IMR-90 (cell line): Measurements from ENCODE around the gene BAHD1. TPM values are rescaled to one million over a fixed set of nuclear protein-coding genes. Genes with fewer than 3 reads are reported as not detected.

Experiments
- ATAC-seq: fragments of 200-7000 bp; cut with Tn5 transposase; 2 replicates; pipeline ENCODE4 v1.9.1; 2020; ENCODE audit warnings: low read depth, mild to moderate bottlenecking, moderate library complexity
- BruUV-seq: library from RNA; stranded (reverse); fragments of 400-500 nt; replicated peaks from 2 replicates; lab custom pipeline; 2021; lab: Mats Ljungman, UMichigan
- CTCF ChIA-PET: fragments of 300-600 bp; formaldehyde crosslinking; extraction: SDS; loops from one replicate; lab custom pipeline; 2021; ENCODE audit warnings: antibody characterized with exemption; lab: Yijun Ruan, JAX
- POLR2A ChIA-PET: fragments of 300-600 bp; sonication (Branson Sonifier 250); formaldehyde crosslinking; loops from one replicate; lab custom pipeline; 2022; ENCODE audit warnings: antibody characterized with exemption; ENCODE audit not compliant: unreplicated experiment; lab: Charles Lee
- DNase-seq: peaks from one replicate; pipeline ENCODE4 v3.0.0; 2013
- H2AFZ ChIP-seq: replicated peaks from 2 replicates; pipeline ENCODE3; 2013; ENCODE audit warnings: low read length, mild to moderate bottlenecking; ENCODE audit not compliant: poor library complexity
- H2AK5ac ChIP-seq: 2 replicates; pipeline ENCODE4 v1.6.1; 2013; ENCODE audit warnings: low read depth, low read length, inconsistent platforms
- H2AK9ac ChIP-seq: replicated peaks from 2 replicates; pipeline ENCODE3; 2013; ENCODE audit warnings: mild to moderate bottlenecking, low read depth, low read length, moderate library complexity; ENCODE audit not compliant: poor library complexity
- H2BK120ac ChIP-seq: 2 replicates; pipeline ENCODE4 v1.6.1; 2013; ENCODE audit warnings: low read depth, low read length, inconsistent platforms
- H2BK15ac ChIP-seq: 3 replicates; pipeline ENCODE4 v1.6.1; 2013; ENCODE audit warnings: low read depth, low read length, inconsistent platforms
- H2BK20ac ChIP-seq: 2 replicates; pipeline ENCODE4 v1.6.1; 2013; ENCODE audit warnings: low read depth, mild to moderate bottlenecking, inconsistent platforms, low read length, moderate library complexity
- H2BK5ac ChIP-seq: 2 replicates; pipeline ENCODE4 v1.6.1; 2013; ENCODE audit warnings: mild to moderate bottlenecking, low read depth, low read length, inconsistent platforms; ENCODE audit not compliant: poor library complexity, severe bottlenecking
- H3K14ac ChIP-seq: replicated peaks from 2 replicates; pipeline ENCODE4 v1.6.1; 2013; ENCODE audit warnings: low read depth, low read length, inconsistent platforms
- H3K18ac ChIP-seq: 2 replicates; pipeline ENCODE4 v1.6.1; 2013; ENCODE audit warnings: low read depth, low read length, control low read depth
- H3K23ac ChIP-seq: 2 replicates; pipeline ENCODE4 v1.6.1; 2013; ENCODE audit warnings: low read depth, low read length, inconsistent platforms
- H3K27ac ChIP-seq: 2 replicates; pipeline ENCODE4 v1.5.1; 2013; ENCODE audit warnings: mild to moderate bottlenecking, control low read depth, low read length; ENCODE audit not compliant: insufficient read depth
- H3K27me3 ChIP-seq: 2 replicates; pipeline ENCODE4 v1.6.1; 2013; ENCODE audit warnings: low read length; ENCODE audit not compliant: control insufficient read depth, insufficient read depth
- H3K36me3 ChIP-seq: 2 replicates; pipeline ENCODE4 v1.6.1; 2013; ENCODE audit warnings: low read length, mixed read lengths; ENCODE audit not compliant: control insufficient read depth, insufficient read depth
- H3K4ac ChIP-seq: 2 replicates; pipeline ENCODE4 v1.6.1; 2013; ENCODE audit warnings: low read depth, low read length, inconsistent platforms
- H3K4me1 ChIP-seq: 2 replicates; pipeline ENCODE4 v1.6.1; 2013; ENCODE audit warnings: low read length, mixed read lengths; ENCODE audit not compliant: control insufficient read depth, insufficient read depth
- H3K4me2 ChIP-seq: 2 replicates; pipeline ENCODE4 v1.6.1; 2013; ENCODE audit warnings: low read depth, mild to moderate bottlenecking, control low read depth, low read length, moderate library complexity
- H3K4me3 ChIP-seq: 2 replicates; pipeline ENCODE4 v1.5.1; 2013; ENCODE audit warnings: low read depth, mild to moderate bottlenecking, control low read depth, low read length, moderate library complexity; ENCODE audit not compliant: insufficient read depth
- H3K56ac ChIP-seq: 2 replicates; pipeline ENCODE4 v1.6.1; 2013; ENCODE audit warnings: low read length, inconsistent platforms; ENCODE audit not compliant: insufficient read depth; ENCODE audit errors: extremely low read depth
- H3K79me1 ChIP-seq, 2 experiments: 2 replicates each; pipeline ENCODE4 v1.6.1; 2013; ENCODE audit warnings: low read length in 2 of 2, inconsistent platforms in 1 of 2, low read depth in 1 of 2
- H3K9ac ChIP-seq: 2 replicates; pipeline ENCODE4 v1.6.1; 2013; ENCODE audit warnings: low read depth, low read length, control low read depth
- H3K9me1 ChIP-seq: 2 replicates; pipeline ENCODE4 v1.6.1; 2013; ENCODE audit warnings: low read length, inconsistent platforms; ENCODE audit not compliant: insufficient read depth
- H3K9me3 ChIP-seq: 2 replicates; pipeline ENCODE4 v1.6.1; 2013; ENCODE audit warnings: low read length; ENCODE audit not compliant: control insufficient read depth, insufficient read depth
- H4K20me1 ChIP-seq: 2 replicates; pipeline ENCODE4 v1.6.1; 2013; ENCODE audit warnings: low read length, inconsistent platforms; ENCODE audit not compliant: insufficient read depth
- H4K5ac ChIP-seq: 2 replicates; pipeline ENCODE4 v1.6.1; 2013; ENCODE audit warnings: mild to moderate bottlenecking, low read depth, low read length, control low read depth
- H4K8ac ChIP-seq, 2 experiments: 2 replicates each; pipeline ENCODE4 v1.6.1; 2013; ENCODE audit warnings: low read depth in 2 of 2, low read length in 2 of 2, control low read depth in 1 of 2, inconsistent platforms in 1 of 2
- H4K91ac ChIP-seq: 2 replicates; pipeline ENCODE4 v1.6.1; 2013; ENCODE audit warnings: low read depth, low read length, inconsistent platforms; ENCODE audit not compliant: insufficient read depth
- CTCF ChIP-seq: conservative IDR thresholded peaks from 2 replicates; pipeline ENCODE4 v1.5.1; 2012; ENCODE audit warnings: mild to moderate bottlenecking, low read depth, low read length, improper control_type of control experiment
- ELK1 ChIP-seq: fragments of 150-350 bp; IDR thresholded peaks from 2 replicates; pipeline ENCODE4 v1.6.1; 2016; ENCODE audit warnings: low read depth, mild to moderate bottlenecking, low read length, moderate library complexity, borderline replicate concordance
- FOS ChIP-seq: fragments of 150-350 bp; IDR thresholded peaks from 2 replicates; pipeline ENCODE4 v1.6.1; 2016; ENCODE audit warnings: low read depth, low read length
- MAFK ChIP-seq: IDR thresholded peaks from 2 replicates; pipeline ENCODE4 v1.6.1; 2012; ENCODE audit warnings: low read depth, low read length, improper control_type of control experiment
- MAZ ChIP-seq: IDR thresholded peaks from 2 replicates; pipeline ENCODE4 v1.6.1; 2012; ENCODE audit warnings: low read depth, mild to moderate bottlenecking, low read length, improper control_type of control experiment, moderate library complexity, borderline replicate concordance
- NFE2L2 ChIP-seq: fragments of 150-350 bp; IDR thresholded peaks from 2 replicates; pipeline ENCODE4 v1.6.1; 2016; ENCODE audit warnings: low read depth, mild to moderate bottlenecking, low read length
- RCOR1 ChIP-seq: IDR thresholded peaks from 2 replicates; pipeline ENCODE4 v1.6.1; 2012; ENCODE audit warnings: mild to moderate bottlenecking, low read length, improper control_type of control experiment; ENCODE audit not compliant: insufficient replicate concordance
- RFX5 ChIP-seq: IDR thresholded peaks from 2 replicates; pipeline ENCODE4 v1.8.0; 2012; ENCODE audit warnings: low read depth, mild to moderate bottlenecking, low read length, moderate library complexity
- SMC3 ChIP-seq: fragments of 150-350 bp; IDR thresholded peaks from 2 replicates; pipeline ENCODE4 v1.6.1; 2016; ENCODE audit warnings: low read depth, mild to moderate bottlenecking, antibody characterized with exemption, low read length, moderate library complexity
- WGBS, 2 experiments: methylation state at CpG; one replicate each; pipeline versions ENCODE4 v1.1.5 to v1.1.7; 2013; ENCODE audit warnings: missing lambda C conversion rate in 2 of 2; ENCODE audit not compliant: insufficient read length in 1 of 2; ENCODE audit errors: extremely low coverage in 2 of 2; 5-methylcytosine and 5-hydroxymethylcytosine counted together
- dilution Hi-C: fragments of 300-500 bp; cut with HindIII; formaldehyde crosslinking; loops from one replicate; pipeline ENCODE4 v1.14.3; 2018; ENCODE audit warnings: low sequenced_read_pairs; ENCODE audit not compliant: unreplicated experiment
- in situ Hi-C: fragments of 300-500 bp; cut with MboI; formaldehyde crosslinking; loops from 3 replicates; pipeline ENCODE4 v1.14.3; 2019; ENCODE audit warnings: low sequenced_read_pairs, inconsistent platforms, mixed read lengths
- intact Hi-C: fragments of 100-400 bp; cut with micrococcal nuclease; formaldehyde crosslinking; loops from 2 replicates; pipeline ENCODE4 v1.10.0; 2022
- polyA plus RNA-seq, 3 experiments: library from polyadenylated mRNA; depleted of rRNA; stranded (reverse); fragments of >200 nt; gene quantifications; 2 replicates each; pipeline ENCODE4 v1.2.3, GENCODE V29; 2012; ENCODE audit warnings: low replicate concordance in 1 of 3
- total RNA-seq: library from RNA; depleted of rRNA; stranded (reverse); fragments of >200 nt; gene quantifications from 2 replicates; pipeline ENCODE4 v1.2.3, GENCODE V29; 2012

Gene BAHD1
- total and polyA plus RNA-seq, 2 of the 4 experiments (the other 2 are of a cell fraction) = 3.0 to 8.7 TPM

GRCh38 chr15:40468898-40469331, 28.2 kb downstream of the BAHD1 start:
- H3K18ac ChIP-seq = no peak overlapping the region
- intact Hi-C loops = no loop called here
- DNase-seq (no peak), ATAC-seq (no peak)
- H3K56ac ChIP-seq = no peak overlapping the region
- no peaks in the 10 kb centered on the region for H3K27me3 ChIP-seq
- no peak overlapping the region for H2AFZ ChIP-seq
- H2BK5ac ChIP-seq = no peak overlapping the region
- peaks cover 12% of the 10 kb centered on the region for H3K4me1 ChIP-seq
- no peak overlapping the region for H3K4me3 ChIP-seq
- in situ Hi-C loops = no loop called here
- no peak overlapping the region for H4K8ac ChIP-seq
- no peak overlapping the region for H3K14ac ChIP-seq
- H3K9ac ChIP-seq = no peak overlapping the region
- no peak overlapping the region for H3K27ac ChIP-seq
- dilution Hi-C loops = no loop called here
- H3K23ac ChIP-seq = no peak overlapping the region
- H2AK9ac ChIP-seq = no peak overlapping the region
- H3K79me1 ChIP-seq = peaks cover 6 to 22% of the 10 kb centered on the region in 2 experiments; a peak in 3 of 4 replicates
- no peak overlapping the region for H3K4me2 ChIP-seq
- no peak overlapping the region for H2AK5ac ChIP-seq
- no peak overlapping the region for H4K5ac ChIP-seq
- no TSS peak for BruUV-seq
- no peak overlapping the region for H3K4ac ChIP-seq
- ChIA-PET CTCF (no interaction called here), POLR2A (no interaction called here)
- H3K9me3 ChIP-seq = no peaks in the 10 kb centered on the region
- H2BK20ac ChIP-seq = no peak overlapping the region
- 100% methylated on average over 1 of the region's 4 CpGs; no CpG with 5 or more reads in 1 of the 2 experiments for WGBS, 2 experiments
- H3K9me1 ChIP-seq = peaks cover 16% of the 10 kb centered on the region
- H2BK15ac ChIP-seq = no peak overlapping the region
- H2BK120ac ChIP-seq = no peak overlapping the region
- peaks cover 33% of the 10 kb centered on the region for H3K36me3 ChIP-seq
- peaks cover 4% of the 10 kb centered on the region; the same call in 1 of the 2 replicates for H4K20me1 ChIP-seq
- H4K91ac ChIP-seq = no peak overlapping the region
- TF ChIP-seq CTCF (no peak), RFX5 (no peak), MAZ (no peak), ELK1 (no peak), RCOR1 (no peak), SMC3 (no peak), MAFK (no peak), NFE2L2 (no peak), FOS (no peak)
